ENCODE results near the gene MBOAT2.

MBOAT2 gene

DNA sequence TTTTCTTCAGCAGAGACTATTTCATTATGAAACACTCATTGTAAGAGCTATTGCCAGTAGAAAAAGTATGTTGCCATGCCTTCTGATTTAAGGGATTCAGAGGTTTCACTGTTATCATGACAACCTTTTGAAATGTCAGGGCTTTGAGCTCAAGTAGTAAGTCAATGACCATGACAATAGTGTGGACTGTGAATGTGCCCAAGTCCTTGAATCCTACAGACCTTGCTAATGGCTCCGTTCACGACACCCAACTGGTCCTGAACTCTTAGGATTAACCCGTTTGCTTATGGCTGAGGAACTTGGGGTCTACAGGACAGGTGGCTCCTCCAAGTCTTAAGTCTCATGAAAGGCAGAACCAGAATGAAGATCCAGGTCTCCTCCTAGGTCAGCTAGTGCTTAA is 148.5 kb downstream of the MBOAT2 start:
- no peaks in the 10 kb centered on the region for H3K79me2 ChIP-seq (ENCODE audit: insufficient read depth, low read length)
- no peaks in the 10 kb centered on the region for H3K4me1 ChIP-seq (ENCODE audit: insufficient read depth, low read length, poor library complexity, severe bottlenecking)
- no peaks in the 10 kb centered on the region for H3F3A ChIP-seq (ENCODE audit: low read depth)
- no peaks in the 10 kb centered on the region for H3K9me3 ChIP-seq (ENCODE audit: insufficient read depth, low read depth, low read length)
- no peaks in the 10 kb centered on the region for H3K36me3 ChIP-seq (ENCODE audit: insufficient read depth, low read length)
- H3K9ac ChIP-seq (ENCODE audit: low read depth, low read length, poor library complexity, severe bottlenecking) = no peak overlapping the region
- H3K27me3 ChIP-seq (ENCODE audit: insufficient read depth, low read length, poor library complexity, severe bottlenecking) = no peaks in the 10 kb centered on the region
- H2AFZ ChIP-seq (ENCODE audit: low read length) = no peak overlapping the region
- TF ChIP-seq EZH2phosphoT487 (IDR thresholded peaks at IDR 0.05; ENCODE audit: borderline replicate concordance) = no peak
- TF ChIP-seq, protein P1, sequence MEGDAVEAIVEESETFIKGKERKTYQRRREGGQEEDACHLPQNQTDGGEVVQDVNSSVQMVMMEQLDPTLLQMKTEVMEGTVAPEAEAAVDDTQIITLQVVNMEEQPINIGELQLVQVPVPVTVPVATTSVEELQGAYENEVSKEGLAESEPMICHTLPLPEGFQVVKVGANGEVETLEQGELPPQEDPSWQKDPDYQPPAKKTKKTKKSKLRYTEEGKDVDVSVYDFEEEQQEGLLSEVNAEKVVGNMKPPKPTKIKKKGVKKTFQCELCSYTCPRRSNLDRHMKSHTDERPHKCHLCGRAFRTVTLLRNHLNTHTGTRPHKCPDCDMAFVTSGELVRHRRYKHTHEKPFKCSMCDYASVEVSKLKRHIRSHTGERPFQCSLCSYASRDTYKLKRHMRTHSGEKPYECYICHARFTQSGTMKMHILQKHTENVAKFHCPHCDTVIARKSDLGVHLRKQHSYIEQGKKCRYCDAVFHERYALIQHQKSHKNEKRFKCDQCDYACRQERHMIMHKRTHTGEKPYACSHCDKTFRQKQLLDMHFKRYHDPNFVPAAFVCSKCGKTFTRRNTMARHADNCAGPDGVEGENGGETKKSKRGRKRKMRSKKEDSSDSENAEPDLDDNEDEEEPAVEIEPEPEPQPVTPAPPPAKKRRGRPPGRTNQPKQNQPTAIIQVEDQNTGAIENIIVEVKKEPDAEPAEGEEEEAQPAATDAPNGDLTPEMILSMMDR (conservative IDR thresholded peaks at IDR 0.05; ENCODE audit: low read length) = no peak
- H4K20me1 ChIP-seq (ENCODE audit: insufficient read depth, low read length, poor library complexity, severe bottlenecking) = no peaks in the 10 kb centered on the region
- no peak overlapping the region for H3K4me2 ChIP-seq (ENCODE audit: low read depth, low read length, poor library complexity, severe bottlenecking)
- H3K4me3 ChIP-seq (ENCODE audit: low read length, poor library complexity, severe bottlenecking) = no peak overlapping the region
- no peaks in the 10 kb centered on the region for H3K9me2 ChIP-seq (replicated peaks; ENCODE audit: low read depth, low read length)

DNA sequence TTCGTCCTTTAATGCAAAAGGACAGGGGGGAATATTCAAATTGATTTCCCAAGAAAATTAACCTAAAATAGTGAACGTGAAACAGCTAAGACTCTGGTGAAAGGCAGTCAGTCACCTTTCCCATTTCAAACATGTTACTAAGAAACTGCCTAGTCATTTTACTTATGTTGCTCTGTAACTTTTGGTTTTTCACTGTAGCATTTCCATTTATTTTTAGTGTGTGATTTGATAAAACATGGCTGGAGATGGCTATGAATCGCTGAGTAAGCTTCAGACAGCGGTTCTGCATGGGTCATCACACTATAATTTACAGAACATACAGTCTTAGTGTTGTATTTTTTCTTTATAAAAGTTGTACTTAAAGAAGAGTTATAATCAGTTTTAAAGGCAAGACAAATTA is 150.1 kb downstream of the MBOAT2 start:
- Histone ChIP-seq H3K9me2 (replicated peaks; ENCODE audit: low read depth, low read length) (no peaks in the 10 kb centered on the region), H2AFZ (ENCODE audit: low read length) (no peak overlapping the region), H3K36me3 (ENCODE audit: insufficient read depth, low read length) (no peaks in the 10 kb centered on the region), H3K27me3 (ENCODE audit: insufficient read depth, low read length, poor library complexity, severe bottlenecking) (no peaks in the 10 kb centered on the region), H3K4me3 (ENCODE audit: low read length, poor library complexity, severe bottlenecking) (no peak overlapping the region), H3K9me3 (ENCODE audit: insufficient read depth, low read depth, low read length) (no peaks in the 10 kb centered on the region), H3K9ac (ENCODE audit: low read depth, low read length, poor library complexity, severe bottlenecking) (no peak overlapping the region), H3K4me1 (ENCODE audit: insufficient read depth, low read length, poor library complexity, severe bottlenecking) (no peaks in the 10 kb centered on the region), H4K20me1 (ENCODE audit: insufficient read depth, low read length, poor library complexity, severe bottlenecking) (no peaks in the 10 kb centered on the region), H3K79me2 (ENCODE audit: insufficient read depth, low read length) (no peaks in the 10 kb centered on the region), H3K4me2 (ENCODE audit: low read depth, low read length, poor library complexity, severe bottlenecking) (no peak overlapping the region), H3F3A (ENCODE audit: low read depth) (no peaks in the 10 kb centered on the region)
- TF ChIP-seq, protein P1 (conservative IDR thresholded peaks at IDR 0.05; ENCODE audit: low read length) = no peak
- no peak for TF ChIP-seq EZH2phosphoT487 (IDR thresholded peaks at IDR 0.05; ENCODE audit: borderline replicate concordance)

DNA sequence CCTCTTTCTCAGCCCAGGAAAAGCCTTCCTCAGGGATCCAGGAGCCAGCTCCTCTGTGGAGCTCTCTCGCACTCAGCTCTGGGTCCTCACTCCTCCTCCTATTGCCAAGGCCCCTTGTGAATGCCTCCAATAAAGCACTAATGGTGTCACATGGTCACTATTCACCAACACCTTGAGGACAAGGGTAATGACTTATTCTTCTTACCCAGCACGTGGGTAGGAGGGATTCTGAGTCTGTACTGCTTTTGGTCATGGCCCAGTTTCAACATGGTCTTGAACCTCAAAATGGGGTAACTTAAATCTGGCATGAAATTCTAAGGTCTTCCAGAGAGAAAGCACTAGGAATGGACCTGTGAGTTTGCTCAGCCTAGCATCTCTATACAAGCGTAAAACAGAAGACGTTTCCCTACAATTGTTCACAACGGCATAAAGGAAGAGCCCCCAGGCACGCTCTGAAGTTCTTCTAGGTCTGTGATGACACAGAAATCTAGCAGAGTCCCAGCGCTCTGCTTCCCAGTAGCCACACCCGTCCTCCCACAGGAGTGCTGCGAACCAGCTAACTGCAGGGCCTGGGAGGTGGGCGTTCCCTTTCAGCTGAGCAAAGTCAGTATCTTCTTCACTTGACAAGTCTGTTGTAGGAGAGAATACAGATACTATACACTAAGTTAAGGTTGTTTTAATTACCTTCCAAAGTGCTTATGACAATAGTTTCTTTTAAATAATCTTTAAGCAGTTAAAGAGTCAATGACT is 151.5 kb downstream of the MBOAT2 start:
- H3F3A ChIP-seq (ENCODE audit: low read depth) = no peaks in the 10 kb centered on the region
- H3K9me3 ChIP-seq (ENCODE audit: insufficient read depth, low read depth, low read length) = no peaks in the 10 kb centered on the region
- H2AFZ ChIP-seq (ENCODE audit: low read length) = no peak overlapping the region
- no peak overlapping the region for H3K4me2 ChIP-seq (ENCODE audit: low read depth, low read length, poor library complexity, severe bottlenecking)
- H3K36me3 ChIP-seq (ENCODE audit: insufficient read depth, low read length) = no peaks in the 10 kb centered on the region
- no peaks in the 10 kb centered on the region for H3K4me1 ChIP-seq (ENCODE audit: insufficient read depth, low read length, poor library complexity, severe bottlenecking)
- TF ChIP-seq, protein P1 (conservative IDR thresholded peaks at IDR 0.05; ENCODE audit: low read length) = no peak
- no peak for TF ChIP-seq EZH2phosphoT487 (IDR thresholded peaks at IDR 0.05; ENCODE audit: borderline replicate concordance)
- H3K9ac ChIP-seq (ENCODE audit: low read depth, low read length, poor library complexity, severe bottlenecking) = no peak overlapping the region
- no peak overlapping the region for H3K4me3 ChIP-seq (ENCODE audit: low read length, poor library complexity, severe bottlenecking)
- no peaks in the 10 kb centered on the region for H3K79me2 ChIP-seq (ENCODE audit: insufficient read depth, low read length)
- H3K9me2 ChIP-seq (replicated peaks; ENCODE audit: low read depth, low read length) = no peaks in the 10 kb centered on the region
- no peaks in the 10 kb centered on the region for H4K20me1 ChIP-seq (ENCODE audit: insufficient read depth, low read length, poor library complexity, severe bottlenecking)
- no peaks in the 10 kb centered on the region for H3K27me3 ChIP-seq (ENCODE audit: insufficient read depth, low read length, poor library complexity, severe bottlenecking)

All from Loucy (cell line).